A549 (cell line): ENCODE results near the gene TBPL2. TPM values are rescaled to one million over a fixed set of nuclear protein-coding genes. Genes with fewer than 3 reads are reported as not detected.

Experiments used
- ATAC-seq, 2 experiments: fragments of 200-7000 bp in 1 of 2; fragments of >200 bp in 1 of 2; cut with Nextera tagmentation in 1 of 2; cut with Tn5 transposase in 1 of 2; 3 replicates each; pipeline versions ENCODE4 v1.8.0 to v1.9.1; 2018 to 2020; ENCODE audit warnings: mild to moderate bottlenecking in 1 of 2, moderate library complexity in 1 of 2
- CTCF ChIA-PET: fragments of 300-600 bp; sonication (Branson Sonifier 250); formaldehyde crosslinking; extraction: SDS; loops from one replicate; lab custom pipeline; 2021; ENCODE audit warnings: antibody characterized with exemption, inconsistent platforms; lab: Yijun Ruan, JAX
- POLR2A ChIA-PET: fragments of 350-600 bp; formaldehyde crosslinking; extraction: SDS; loops from one replicate; lab custom pipeline; 2021; ENCODE audit warnings: antibody characterized with exemption, inconsistent platforms; lab: Yijun Ruan, JAX
- DNase-seq, 2 experiments: peaks; one replicate each; pipeline versions ENCODE4 v3.0.0 to v3.0.0-alpha.2; 2011 to 2016; ENCODE audit warnings: low read depth in 1 of 2, low spot score in 1 of 2
- FAIRE-seq: peaks from 2 replicates; lab custom pipeline; 2011; peaks lifted over from hg19 to GRCh38; lab: Jason Lieb, UNC
- H3K27ac ChIP-seq, 2 experiments: fragments of >200 bp; sonication (Bioruptor Twin); formaldehyde crosslinking; 3 replicates each; pipeline ENCODE4 v1.5.1; 2016 to 2017
- H3K4me1 ChIP-seq: fragments of >200 bp; sonication (Bioruptor Twin); formaldehyde crosslinking; 3 replicates; pipeline ENCODE4 v1.6.1; 2016
- H3K4me2 ChIP-seq: fragments of >200 bp; sonication (Bioruptor Twin); formaldehyde crosslinking; 3 replicates; pipeline ENCODE4 v1.6.1; 2016
- H3K4me3 ChIP-seq: fragments of >200 bp; sonication (Bioruptor Twin); formaldehyde crosslinking; 3 replicates; pipeline ENCODE4 v1.5.1; 2016
- H3K9me3 ChIP-seq: fragments of >200 bp; sonication (Bioruptor Twin); formaldehyde crosslinking; 3 replicates; pipeline ENCODE4 v1.6.1; 2016
- CEBPB ChIP-seq, 2 experiments: fragments of >200 bp in 1 of 2; sonication (Bioruptor Twin) in 1 of 2; formaldehyde crosslinking in 1 of 2; IDR thresholded peaks; 2 replicates each; pipeline ENCODE4 v1.6.1; 2012 to 2016
- ESRRA ChIP-seq: fragments of 150-350 bp; IDR thresholded peaks from 2 replicates; pipeline ENCODE4 v1.6.1; 2014; ENCODE audit warnings: mild to moderate bottlenecking, low read length, borderline replicate concordance
- FOSB ChIP-seq: fragments of 250-450 bp; sonication (Bioruptor Pico); IDR thresholded peaks from 2 replicates; pipeline ENCODE4 v1.5.0; 2020; ENCODE audit warnings: mild to moderate bottlenecking, moderate library complexity
- HDAC2 ChIP-seq: fragments of 200-600 bp; sonication (generic); IDR thresholded peaks from 2 replicates; pipeline ENCODE4 v1.6.1; 2016
- HOXB13 ChIP-seq: fragments of 250-450 bp; sonication (Bioruptor Pico); IDR thresholded peaks from 2 replicates; pipeline ENCODE4 v1.5.0; 2020; ENCODE audit warnings: low read depth, mild to moderate bottlenecking, moderate library complexity
- HOXB5 ChIP-seq: fragments of 250-450 bp; sonication (Bioruptor Pico); IDR thresholded peaks from 2 replicates; pipeline ENCODE4 v1.5.0; 2020; ENCODE audit warnings: mild to moderate bottlenecking, moderate library complexity
- JUN ChIP-seq, 2 experiments: fragments of >200 bp; sonication (Bioruptor Twin); formaldehyde crosslinking; IDR thresholded peaks; 2 replicates in 1 of 2; 3 replicates in 1 of 2; pipeline ENCODE4 v1.6.1; 2016 to 2017
- MAX ChIP-seq: IDR thresholded peaks from 2 replicates; pipeline ENCODE4 v1.6.1; 2012
- NFE2L2 ChIP-seq: fragments of 150-350 bp; conservative IDR thresholded peaks from 2 replicates; pipeline ENCODE4 v1.6.1; 2014; ENCODE audit warnings: low read length
- NPAS2 ChIP-seq: fragments of 250-450 bp; sonication (Bioruptor Pico); IDR thresholded peaks from 2 replicates; pipeline ENCODE4 v1.8.0; 2022; ENCODE audit warnings: mild to moderate bottlenecking, moderate library complexity, borderline replicate concordance
- PHF8 ChIP-seq: fragments of 200-600 bp; sonication (generic); IDR thresholded peaks from 2 replicates; pipeline ENCODE4 v1.6.1; 2016; ENCODE audit warnings: low read depth, mild to moderate bottlenecking, antibody characterized with exemption, moderate library complexity, borderline replicate concordance
- RARB ChIP-seq: fragments of 250-450 bp; sonication (Bioruptor Pico); IDR thresholded peaks from 2 replicates; pipeline ENCODE4 v1.8.0; 2021; ENCODE audit warnings: mild to moderate bottlenecking, moderate library complexity
- RFX5 ChIP-seq: fragments of 450-650 bp; IDR thresholded peaks from 2 replicates; pipeline ENCODE4 v1.7.1; 2014; ENCODE audit warnings: antibody characterized with exemption, mild to moderate bottlenecking, moderate library complexity
- RNF2 ChIP-seq: fragments of 200-600 bp; sonication (generic); IDR thresholded peaks from 2 replicates; pipeline ENCODE4 v1.6.1; 2016; ENCODE audit warnings: low read depth, mild to moderate bottlenecking, antibody characterized with exemption, moderate library complexity, borderline replicate concordance
- SREBF2 ChIP-seq: fragments of 450-650 bp; IDR thresholded peaks from 2 replicates; pipeline ENCODE4 v1.6.1; 2014; ENCODE audit warnings: mild to moderate bottlenecking, moderate library complexity
- ZFP36 ChIP-seq: fragments of 450-650 bp; IDR thresholded peaks from 2 replicates; pipeline ENCODE4 v1.6.1; 2014; ENCODE audit warnings: borderline replicate concordance; ENCODE audit not compliant: partially characterized antibody
- WGBS: methylation state at CpG from one replicate; pipeline ENCODE4 v1.1.6; 2017; ENCODE audit errors: missing lambda C conversion rate; 5-methylcytosine and 5-hydroxymethylcytosine counted together
- polyA minus RNA-seq: library from RNA; depleted of rRNA, polyadenylated mRNA; stranded (reverse); fragments of >200 nt; gene quantifications from 2 replicates; pipeline ENCODE4 v1.2.3, GENCODE V29; 2011; rRNA and poly(A)+ RNA removed
- polyA plus RNA-seq, 4 experiments: library from polyadenylated mRNA; depleted of rRNA in 3 of 4; stranded (reverse); fragments of >200 nt; fragmentation: RNase III in 1 of 4; extraction: RNeasy Plus Mini Kit Qiagen cat#74134 plus additional on column Dnase treatment in 1 of 4; gene quantifications; 2 replicates in 3 of 4; 3 replicates in 1 of 4; pipeline ENCODE4 v1.2.3, GENCODE V29; 2011 to 2017
- TF ChIP-seq, protein P1 (sequence below): fragments of >200 bp; sonication (Bioruptor Twin); formaldehyde crosslinking; IDR thresholded peaks from 3 replicates; pipeline ENCODE4 v1.6.1; 2016
- TF ChIP-seq, protein P2 (sequence below): IDR thresholded peaks from 2 replicates; pipeline ENCODE4 v1.6.1; 2012; ENCODE audit warnings: low read depth, borderline replicate concordance

TBPL2 gene
- polyA plus RNA-seq (2011; rRNA removed) (not detected in 2 replicates), polyA plus RNA-seq (2017; fragmentation: RNase III; extraction: RNeasy Plus Mini Kit Qiagen cat#74134 plus additional on column Dnase treatment) (not detected in 3 replicates), polyA minus RNA-seq (not detected in 2 replicates)
- not detected in 2 replicates for polyA plus RNA-seq (2012; cell fraction: cytosol; rRNA removed)
- not detected in 2 replicates for polyA plus RNA-seq (2012; cell fraction: nucleus; rRNA removed)

- no peak within 1 kb of the TSS for H3K27ac ChIP-seq
- no peaks in the 10 kb centered on the region for H3K9me3 ChIP-seq
- ChIA-PET POLR2A (no interaction called here), CTCF (interaction anchor here (0.7 to 3.1 kb wide), 7 partner anchors 8 to 1034 kb away, joined by 3 to 12 read pairs (median 3); no protein-coding TSS in a partner anchor)
- TF ChIP-seq CEBPB (IDR thresholded peaks at IDR 0.05) (no peak), HOXB5 (CRISPR knock-in tag) (no peak), SREBF2 (no peak), NPAS2 (no peak), FOSB (no peak), HDAC2 (no peak), NFE2L2 (no peak), ZFP36 (no peak), JUN (IDR thresholded peaks at IDR 0.05) (no peak), RFX5 (no peak), PHF8 (no peak), RARB (CRISPR knock-in tag) (no peak)
- TF ChIP-seq, protein P1, sequence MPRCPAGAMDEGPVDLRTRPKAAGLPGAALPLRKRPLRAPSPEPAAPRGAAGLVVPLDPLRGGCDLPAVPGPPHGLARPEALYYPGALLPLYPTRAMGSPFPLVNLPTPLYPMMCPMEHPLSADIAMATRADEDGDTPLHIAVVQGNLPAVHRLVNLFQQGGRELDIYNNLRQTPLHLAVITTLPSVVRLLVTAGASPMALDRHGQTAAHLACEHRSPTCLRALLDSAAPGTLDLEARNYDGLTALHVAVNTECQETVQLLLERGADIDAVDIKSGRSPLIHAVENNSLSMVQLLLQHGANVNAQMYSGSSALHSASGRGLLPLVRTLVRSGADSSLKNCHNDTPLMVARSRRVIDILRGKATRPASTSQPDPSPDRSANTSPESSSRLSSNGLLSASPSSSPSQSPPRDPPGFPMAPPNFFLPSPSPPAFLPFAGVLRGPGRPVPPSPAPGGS = no peak
- TF ChIP-seq, protein P2, sequence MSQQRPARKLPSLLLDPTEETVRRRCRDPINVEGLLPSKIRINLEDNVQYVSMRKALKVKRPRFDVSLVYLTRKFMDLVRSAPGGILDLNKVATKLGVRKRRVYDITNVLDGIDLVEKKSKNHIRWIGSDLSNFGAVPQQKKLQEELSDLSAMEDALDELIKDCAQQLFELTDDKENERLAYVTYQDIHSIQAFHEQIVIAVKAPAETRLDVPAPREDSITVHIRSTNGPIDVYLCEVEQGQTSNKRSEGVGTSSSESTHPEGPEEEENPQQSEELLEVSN = no peak
- TF ChIP-seq, all 56 proteins: peak for 0
- H3K4me3 ChIP-seq = no peak within 1 kb of the TSS
- FAIRE-seq = no peak
- DNase-seq = no peak
- 89% methylated on average over 24 of the region's 29 CpGs for WGBS
- ATAC-seq = no peak
- no peak within 1 kb of the TSS for H3K4me2 ChIP-seq
- no peaks in the 10 kb centered on the region for H3K4me1 ChIP-seq
Observed at GRCh38 chr14:55440385-55440784, at the start of gene TBPL2. Gene TBPL2, minus strand, starts transcription at chr14:55440616. Its CDS starts 167 bp downstream, at chr14:55440449.

DNA sequence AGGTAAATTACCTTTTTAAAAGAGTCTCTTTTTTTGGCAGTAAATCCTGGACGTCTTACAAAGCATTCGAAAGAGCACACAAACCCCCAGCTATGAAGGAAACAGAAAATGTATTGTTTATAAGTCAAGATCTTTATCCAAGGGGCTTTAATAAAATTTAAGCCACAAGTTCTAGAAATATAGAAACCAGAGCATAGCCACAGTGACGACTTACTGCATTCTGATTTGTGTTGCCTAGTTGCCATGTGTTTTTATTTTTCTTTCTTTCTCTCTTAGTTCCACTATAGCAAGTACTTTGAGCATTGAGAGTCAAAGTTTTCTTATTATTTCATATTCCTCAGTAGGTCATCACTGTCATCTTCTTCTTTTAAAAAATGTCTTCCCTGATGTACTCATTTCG lies 47.8 kb upstream of the TBPL2 start:
- CTCF ChIA-PET = no interaction called here
- Histone ChIP-seq H3K4me2 (no peak overlapping the region), H3K9me3 (no peaks in the 10 kb centered on the region), H3K27ac (no peak overlapping the region), H3K4me1 (no peaks in the 10 kb centered on the region), H3K4me3 (no peak overlapping the region)
- no peak for ATAC-seq
- WGBS = 51% methylated on average over 4 of the region's 4 CpGs
- POLR2A ChIA-PET = no interaction called here
- TF ChIP-seq MAX = no peak
- no peak for FAIRE-seq
- no peak for DNase-seq

- ATAC-seq (no peak), DNase-seq (no peak), FAIRE-seq (no peak)
- no peak overlapping the region for H3K4me2 ChIP-seq
- H3K4me1 ChIP-seq = no peaks in the 10 kb centered on the region
- H3K9me3 ChIP-seq = no peaks in the 10 kb centered on the region
- no peak for TF ChIP-seq HOXB13 (CRISPR knock-in tag)
- no peak for TF ChIP-seq RFX5
- no peak for TF ChIP-seq ESRRA
- TF ChIP-seq RNF2 = no peak
- no peak overlapping the region for H3K27ac ChIP-seq
- ChIA-PET POLR2A (interaction anchor here (0.6 kb wide), 1 partner anchor 111 kb away, joined by 5 read pairs; no protein-coding TSS in a partner anchor), CTCF (interaction anchor here (1.2 kb wide), 1 partner anchor 9 kb away, joined by 3 read pairs; no protein-coding TSS in a partner anchor)
- no peak overlapping the region for H3K4me3 ChIP-seq
- WGBS = 53% methylated on average over 4 of the region's 4 CpGs
Observed at GRCh38 chr14:55482936-55483605, 42.7 kb upstream of the TBPL2 start.
